ENCODE results near the gene ZNF586. TPM values are rescaled to one million over a fixed set of nuclear protein-coding genes. Genes with fewer than 3 reads are reported as not detected.

ZNF586 gene
- total and polyA plus RNA-seq, 10 of the 15 experiments (the other 5 are each of a cell fraction or from before 2014, with no cell fraction given) = 3.9 to 24.2 (median 15.0) TPM

DNA sequence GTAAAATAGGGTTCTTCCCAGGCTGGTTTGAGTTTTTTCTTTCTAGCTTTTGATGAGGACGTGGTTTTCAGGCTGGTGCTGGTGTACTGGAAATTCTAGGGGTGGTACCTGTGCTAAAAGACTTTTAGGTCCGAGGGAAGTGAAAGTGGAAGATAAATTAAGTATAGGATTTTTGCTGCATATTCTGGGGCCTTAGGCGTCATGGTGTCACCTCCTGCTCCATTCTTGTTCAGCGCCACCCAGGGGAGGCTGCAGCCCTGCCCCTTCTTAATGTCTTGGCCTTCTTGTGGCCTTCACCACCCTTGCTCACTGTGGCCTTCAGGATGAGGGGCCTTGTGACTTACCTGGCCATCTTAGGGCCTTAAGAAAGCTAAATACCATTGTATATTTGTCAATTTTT is 32.8 kb downstream of the ZNF586 start (continued):
- TF ChIP-seq, protein P1, sequence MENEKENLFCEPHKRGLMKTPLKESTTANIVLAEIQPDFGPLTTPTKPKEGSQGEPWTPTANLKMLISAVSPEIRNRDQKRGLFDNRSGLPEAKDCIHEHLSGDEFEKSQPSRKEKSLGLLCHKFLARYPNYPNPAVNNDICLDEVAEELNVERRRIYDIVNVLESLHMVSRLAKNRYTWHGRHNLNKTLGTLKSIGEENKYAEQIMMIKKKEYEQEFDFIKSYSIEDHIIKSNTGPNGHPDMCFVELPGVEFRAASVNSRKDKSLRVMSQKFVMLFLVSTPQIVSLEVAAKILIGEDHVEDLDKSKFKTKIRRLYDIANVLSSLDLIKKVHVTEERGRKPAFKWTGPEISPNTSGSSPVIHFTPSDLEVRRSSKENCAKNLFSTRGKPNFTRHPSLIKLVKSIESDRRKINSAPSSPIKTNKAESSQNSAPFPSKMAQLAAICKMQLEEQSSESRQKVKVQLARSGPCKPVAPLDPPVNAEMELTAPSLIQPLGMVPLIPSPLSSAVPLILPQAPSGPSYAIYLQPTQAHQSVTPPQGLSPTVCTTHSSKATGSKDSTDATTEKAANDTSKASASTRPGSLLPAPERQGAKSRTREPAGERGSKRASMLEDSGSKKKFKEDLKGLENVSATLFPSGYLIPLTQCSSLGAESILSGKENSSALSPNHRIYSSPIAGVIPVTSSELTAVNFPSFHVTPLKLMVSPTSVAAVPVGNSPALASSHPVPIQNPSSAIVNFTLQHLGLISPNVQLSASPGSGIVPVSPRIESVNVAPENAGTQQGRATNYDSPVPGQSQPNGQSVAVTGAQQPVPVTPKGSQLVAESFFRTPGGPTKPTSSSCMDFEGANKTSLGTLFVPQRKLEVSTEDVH (IDR thresholded peaks at IDR 0.05; ENCODE audit: low read depth, partially characterized antibody) = no peak
- TF ChIP-seq MXI1 (IDR thresholded peaks at IDR 0.05; ENCODE audit: low read depth, low read length) = peak; percentile 31; the same call in 1 of the 2 replicates
- TF ChIP-seq JUNB (IDR thresholded peaks at IDR 0.05) = no peak
- peak; percentile 37; the same call in 1 of the 2 replicates for TF ChIP-seq SMC3 (IDR thresholded peaks at IDR 0.05; ENCODE audit: borderline replicate concordance, low read length)
- no peak for TF ChIP-seq TCF7 (IDR thresholded peaks at IDR 0.05; ENCODE audit: borderline replicate concordance)
- 0 out of 2 replicates have a peak, but pooled peaks have one; percentile 18 for TF ChIP-seq CREB1 (IDR thresholded peaks at IDR 0.05; ENCODE audit: low read depth)
- no peak for TF ChIP-seq BMI1 (IDR thresholded peaks at IDR 0.05; ENCODE audit: borderline replicate concordance)

DNA sequence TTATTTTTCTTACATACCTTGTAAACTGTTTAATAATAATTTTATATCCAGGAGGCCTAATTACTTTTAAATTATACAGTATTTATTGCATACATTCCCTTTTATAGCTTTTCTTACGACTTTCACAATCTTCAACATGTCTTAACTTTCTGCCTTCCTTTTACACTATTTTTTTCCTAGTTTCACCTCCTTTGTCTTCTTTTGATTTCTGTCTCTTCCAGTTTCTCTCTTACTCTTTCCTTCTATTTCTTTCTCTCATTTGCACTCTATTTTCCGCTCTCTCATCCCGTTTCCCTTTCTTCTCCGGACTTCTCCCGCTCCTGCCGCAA is 33.8 kb downstream of the ZNF586 start:
- FAIRE-seq = no peak
- SMC1A ChIA-PET (ENCODE audit: uncharacterized antibody, unreplicated experiment) = no interaction called here
- Histone ChIP-seq H3K9ac (ENCODE audit: control insufficient read depth, insufficient read depth, low read length) (no peak overlapping the region; the same call in 1 of the 2 replicates), H3K36me3 (ENCODE audit: control insufficient read depth in 2 of 2, insufficient read depth in 2 of 2, low read length in 1 of 2) (peaks cover 0 to 7% of the 10 kb centered on the region in 2 experiments; a peak in 2 of 4 replicates), H3K4me2 (ENCODE audit: control insufficient read depth, insufficient read depth) (peak overlapping the region; percentile 89; the same call in 1 of the 2 replicates), H3K4me3 (peak overlapping the region; percentile 65), H3K4me1 (ENCODE audit: control insufficient read depth, insufficient read depth, low read length) (peaks cover 5% of the 10 kb centered on the region), H4K20me1 (ENCODE audit: control insufficient read depth, insufficient read depth) (no peaks in the 10 kb centered on the region), H3K27ac (ENCODE audit: control insufficient read depth, insufficient read depth) (peak overlapping the region; percentile 68), H2AFZ (ENCODE audit: control insufficient read depth, low read depth, low read length) (peak overlapping the region; percentile 26; the same call in 1 of the 2 replicates), H3K79me2 (ENCODE audit: control insufficient read depth, insufficient read depth, low read length) (no peaks in the 10 kb centered on the region; the same call in 1 of the 2 replicates), H3K27me3 (replicated peaks in 1 of 2; ENCODE audit: control insufficient read depth in 2 of 2, insufficient read depth in 2 of 2, low read length in 1 of 2) (no peaks in the 10 kb centered on the region), H3K9me3 (replicated peaks; ENCODE audit: control insufficient read depth, insufficient read depth, low read length) (no peaks in the 10 kb centered on the region; the same call in 2 of the 3 replicates)
- in situ Hi-C loops (cut with MboI) = loop anchor here (25.0 kb wide), 1 partner anchor 1666 kb away; the partner anchor contains the start of gene ZNF444
- intact Hi-C loops (cut with micrococcal nuclease; ENCODE audit: unreplicated experiment) = no loop called here
- POLR2A ChIA-PET = interaction anchor here (1.4 kb wide), 1 partner anchor 11 kb away, joined by 4 read pairs; no protein-coding TSS in a partner anchor
- no TSS peak for BruUV-seq (replicated peaks)
- no peak for ATAC-seq
- no peak for TF ChIP-seq CBX3 (IDR thresholded peaks at IDR 0.05; ENCODE audit: borderline replicate concordance, low read depth)
- TF ChIP-seq IKZF2 (IDR thresholded peaks at IDR 0.05) = peak; percentile 27 to 44; a peak in 1 of 4 replicates
- 55% methylated on average over 1 of the region's 6 CpGs for WGBS (ENCODE audit: insufficient coverage, insufficient replicate concordance, low lambda C conversion rate, missing lambda C conversion rate)
- CTCF ChIA-PET = interaction anchor here (1.2 kb wide), 1 partner anchor 50 kb away, joined by 3 read pairs; no protein-coding TSS in a partner anchor
- RAD21 ChIA-PET (ENCODE audit: unreplicated experiment) = no interaction called here
- DNase-seq (ENCODE audit: low read depth, low spot score) = no peak
